Small intestine (tissue), 7 donors: ENCODE measurements around the gene CEL. TPM values are rescaled to one million over a fixed set of nuclear protein-coding genes. Genes with fewer than 3 reads are reported as not detected.

Source experiments
- DNase-seq, 2 donors: peaks; one replicate each; pipeline versions ENCODE4 v3.0.0 to v3.0.0-alpha.2; 2013
- FAIRE-seq: peaks from 2 replicates; lab custom pipeline; 2012; peaks lifted over from hg19 to GRCh38; lab: Jason Lieb, UNC
- H3K27ac ChIP-seq, 3 donors: one replicate each; pipeline ENCODE4 v1.5.1; 2013; ENCODE audit warnings: low read length in 2 of 3, mild to moderate bottlenecking in 2 of 3, control low read depth in 1 of 3, inconsistent platforms in 1 of 3, low read depth in 1 of 3, moderate library complexity in 1 of 3
- H3K27me3 ChIP-seq, 3 donors: one replicate each; pipeline ENCODE4 v1.6.1; 2013; ENCODE audit warnings: low read length in 3 of 3, inconsistent platforms in 1 of 3; ENCODE audit not compliant: control insufficient read depth in 3 of 3, insufficient read depth in 3 of 3
- H3K36me3 ChIP-seq, 3 donors: one replicate each; pipeline ENCODE4 v1.6.1; 2013; ENCODE audit warnings: low read length in 3 of 3, inconsistent platforms in 1 of 3, low read depth in 1 of 3, mild to moderate bottlenecking in 1 of 3, moderate library complexity in 1 of 3; ENCODE audit not compliant: control insufficient read depth in 3 of 3, insufficient read depth in 2 of 3
- H3K4me1 ChIP-seq, 3 donors: one replicate each; pipeline ENCODE4 v1.6.1; 2013; ENCODE audit warnings: low read length in 2 of 3, inconsistent platforms in 1 of 3, low read depth in 1 of 3, mild to moderate bottlenecking in 1 of 3, moderate library complexity in 1 of 3; ENCODE audit not compliant: control insufficient read depth in 3 of 3, insufficient read depth in 2 of 3
- H3K4me3 ChIP-seq, 3 donors: one replicate each; pipeline ENCODE4 v1.5.1; 2013; ENCODE audit warnings: low read length in 3 of 3, control low read depth in 1 of 3, inconsistent platforms in 1 of 3, low read depth in 1 of 3, mild to moderate bottlenecking in 1 of 3, moderate library complexity in 1 of 3
- H3K9me3 ChIP-seq, 2 donors: one replicate each; pipeline ENCODE4 v1.6.1; 2013; ENCODE audit warnings: low read depth in 1 of 2, low read length in 1 of 2; ENCODE audit not compliant: control insufficient read depth in 2 of 2, insufficient read depth in 1 of 2
- WGBS, 3 donors: extraction: QIAGEN DNeasy Blood & Tissue Kit; methylation state at CpG; one replicate each; pipeline ENCODE4 v1.1.7; 2013; 5-methylcytosine and 5-hydroxymethylcytosine counted together
- polyA plus RNA-seq, 4 donors: library from polyadenylated mRNA; stranded (reverse) in 3 of 4; unstranded in 1 of 4; fragments of 200-250 nt in 3 of 4; fragments of 120-200 nt in 1 of 4; gene quantifications; one replicate each; pipeline versions ENCODE4 v1.2.1 to v1.2.3, GENCODE V29; 2013
- donor health status: healthy with polysubstance abuse.
- donor health status: control.
- donor health status: control.
- donor health status: Bipolar disorder and iron deficiency.
- donor health status: healthy.

Gene CEL
- polyA plus RNA-seq, 4 donors, result 2.8 to 463 (median 5.3) TPM

DNA sequence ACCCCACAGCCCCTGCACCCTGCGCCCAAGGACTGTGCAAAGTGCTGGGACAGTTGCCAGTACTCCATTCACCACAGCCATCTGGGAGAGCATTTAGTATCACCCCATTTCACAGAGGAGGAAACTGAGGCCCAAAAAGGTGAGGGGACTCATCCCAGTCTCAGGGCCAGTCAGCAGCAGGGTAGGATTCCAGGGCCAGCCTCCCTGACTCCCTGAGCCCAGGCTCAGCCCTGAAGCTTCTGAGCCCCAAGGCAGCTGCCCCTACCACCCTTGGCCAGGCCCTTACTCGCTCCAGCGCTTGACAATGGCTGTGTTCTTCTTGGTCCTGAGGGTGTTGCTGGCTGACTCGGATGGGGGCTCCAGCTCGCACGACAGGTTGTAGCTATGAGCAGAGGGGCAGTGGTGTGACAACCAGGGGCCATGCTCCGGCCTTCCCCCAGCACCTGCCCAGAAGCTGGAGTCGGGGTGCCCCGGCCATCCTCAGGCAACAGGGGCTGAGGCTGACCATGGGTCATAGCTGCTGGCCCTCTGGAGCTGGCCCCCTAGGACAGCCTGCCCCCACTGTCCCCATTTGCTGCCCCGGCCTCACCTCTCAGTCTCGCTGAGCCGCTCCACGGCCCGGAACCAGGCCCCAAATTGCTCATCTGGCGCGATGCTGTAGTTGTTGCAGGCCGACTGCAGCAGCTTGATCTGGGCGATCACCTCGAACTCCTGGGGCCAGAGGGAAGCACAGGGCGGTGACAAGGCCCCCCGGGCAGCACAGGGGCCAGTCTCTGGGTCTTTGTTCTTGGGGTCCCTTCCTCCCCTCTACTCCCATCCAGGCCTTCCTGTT is 40.6 kb downstream of the CEL start:
- no peak overlapping the region for H3K4me3 ChIP-seq
- H3K4me1 ChIP-seq, result peaks cover 0 to 4% (median 3%) of the 10 kb centered on the region in 3 donors
- FAIRE-seq (no peak), DNase-seq (no peak)
- peaks cover 0 to 13% of the 10 kb centered on the region in 2 donors for H3K9me3 ChIP-seq
- no peak overlapping the region for H3K27ac ChIP-seq
- peaks cover 43 to 95% (median 52%) of the 10 kb centered on the region in 3 donors for H3K36me3 ChIP-seq
- 94 to 96% (median 96%) methylated on average over 20 to 21 of the region's 21 CpGs for WGBS, 3 donors
- no peaks in the 10 kb centered on the region for H3K27me3 ChIP-seq

DNA sequence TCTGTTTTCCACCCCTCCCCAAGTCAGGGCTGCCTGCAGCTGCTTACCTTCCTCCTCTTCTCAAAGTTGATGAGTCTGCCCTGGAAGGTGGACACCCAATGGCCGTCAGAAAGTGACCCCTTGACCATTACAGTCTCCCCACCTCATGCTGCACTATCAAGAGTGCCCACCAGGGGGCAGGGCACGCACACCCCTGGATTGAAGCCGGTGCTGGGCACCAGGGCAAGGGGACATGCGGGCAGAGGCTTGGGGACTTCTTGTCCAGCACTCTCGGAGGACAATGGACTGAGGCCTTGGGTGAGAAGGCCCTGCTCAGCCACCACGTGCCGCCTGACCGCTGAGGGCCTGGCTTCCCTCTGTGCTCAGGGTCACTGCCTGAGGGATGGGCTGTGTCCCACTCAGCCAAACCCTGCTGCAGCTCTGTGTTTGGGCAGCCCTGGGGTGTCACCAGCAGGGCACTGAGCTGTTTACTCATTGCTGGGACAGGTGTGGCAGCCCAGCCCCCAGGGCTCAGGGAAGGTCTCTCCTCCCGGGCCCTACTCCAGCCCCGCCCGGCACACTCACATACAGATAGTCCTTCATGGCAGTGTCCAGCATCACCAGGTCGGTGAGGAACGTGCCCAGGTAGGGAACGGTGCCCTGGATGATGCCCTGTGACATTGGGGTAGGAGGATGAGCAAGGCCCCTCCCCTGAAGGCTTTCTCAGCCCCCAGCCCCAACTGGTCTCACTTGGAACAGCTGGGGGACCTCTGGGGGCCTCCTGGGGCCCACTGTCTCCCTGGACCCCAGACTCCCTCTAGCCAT is 41.6 kb downstream of the CEL start:
- Histone ChIP-seq H3K36me3 (peaks cover 42 to 97% (median 61%) of the 10 kb centered on the region in 3 donors), H3K4me1 (peaks cover 0 to 4% (median 3%) of the 10 kb centered on the region in 3 donors), H3K9me3 (peaks cover 0 to 6% of the 10 kb centered on the region in 2 donors), H3K27me3 (no peaks in the 10 kb centered on the region), H3K4me3 (no peak overlapping the region), H3K27ac (peak overlapping the region in 2 of 3 donors; percentile 41 to 42)
- FAIRE-seq (no peak), DNase-seq (peak; percentile 62 to 69)
- WGBS, 3 donors, result 29 to 47% (median 47%) methylated on average over 14 of the region's 14 CpGs

DNA sequence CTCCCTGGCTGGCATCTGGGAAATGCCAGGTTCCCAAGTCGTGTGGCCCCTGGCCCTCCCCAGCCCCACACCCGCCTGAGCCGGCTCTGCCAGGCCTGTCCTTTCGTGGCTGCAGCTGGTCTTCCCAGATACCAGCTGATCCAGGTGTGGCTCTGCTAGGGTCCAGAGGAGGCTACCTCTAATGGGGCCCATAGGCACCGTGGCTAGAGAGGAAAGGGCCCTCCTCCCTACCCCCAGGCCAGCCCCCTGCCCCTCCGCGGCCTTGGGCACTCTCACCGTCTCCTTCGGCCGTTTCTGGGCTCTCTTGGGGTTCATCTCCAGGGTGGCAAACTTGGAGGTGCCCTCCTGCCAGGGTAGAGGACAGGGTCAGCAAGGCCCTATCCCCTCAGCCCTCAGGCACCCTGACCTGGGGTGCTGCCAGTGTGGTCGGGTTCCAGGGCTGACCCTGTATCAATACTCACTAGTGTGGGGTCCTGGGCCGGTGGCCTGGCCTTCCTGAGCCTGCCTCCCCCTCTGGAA is 42.3 kb downstream of the CEL start:
- Histone ChIP-seq H3K36me3 (peaks cover 38 to 97% (median 59%) of the 10 kb centered on the region in 3 donors), H3K4me3 (no peak overlapping the region), H3K4me1 (peaks cover 0 to 4% (median 0%) of the 10 kb centered on the region in 3 donors), H3K27ac (peak overlapping the region in 1 of 3 donors; percentile 42), H3K9me3 (no peaks in the 10 kb centered on the region), H3K27me3 (no peaks in the 10 kb centered on the region)
- 67 to 84% (median 80%) methylated on average over 11 to 12 of the region's 12 CpGs for WGBS, 3 donors
- FAIRE-seq (no peak), DNase-seq (no peak)

DNA sequence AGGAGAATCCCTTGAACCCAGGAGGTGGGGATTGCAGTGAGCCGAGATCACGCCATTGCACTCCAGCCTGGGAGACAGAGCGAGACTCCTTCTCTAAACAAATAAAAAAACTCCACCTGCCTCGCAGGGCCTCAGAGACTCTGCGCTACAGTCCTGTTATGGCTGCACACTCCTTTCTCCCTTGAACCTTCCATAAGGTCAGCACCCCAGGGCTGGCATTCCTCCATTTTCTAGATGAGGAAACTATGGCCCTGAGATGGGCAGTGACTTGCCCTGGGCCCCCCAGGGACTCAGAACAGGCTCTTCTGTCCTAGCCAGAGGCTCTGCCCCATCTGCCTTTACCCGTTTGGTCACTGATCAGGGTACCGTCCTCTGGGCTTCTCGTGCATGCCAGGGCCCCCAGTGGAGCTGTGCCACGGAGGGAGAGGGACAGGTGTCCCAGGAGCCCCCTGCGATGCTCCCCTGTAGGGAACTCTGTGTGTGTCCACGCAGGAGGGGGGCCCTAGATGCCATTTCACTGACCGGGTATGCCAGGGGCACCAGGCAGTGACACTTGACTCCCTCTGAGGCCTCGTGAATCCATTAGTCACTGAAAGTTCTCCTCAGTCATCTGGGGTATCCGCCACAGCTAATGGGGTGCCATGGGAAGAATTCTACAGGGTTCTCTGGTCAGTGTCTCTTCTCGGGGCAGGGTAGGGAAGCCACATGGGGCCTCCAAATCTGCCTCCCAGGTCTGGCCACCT is 43.1 kb downstream of the CEL start:
- no peak for DNase-seq
- 84 to 90% (median 86%) methylated on average over 15 of the region's 15 CpGs for WGBS, 3 donors

DNA sequence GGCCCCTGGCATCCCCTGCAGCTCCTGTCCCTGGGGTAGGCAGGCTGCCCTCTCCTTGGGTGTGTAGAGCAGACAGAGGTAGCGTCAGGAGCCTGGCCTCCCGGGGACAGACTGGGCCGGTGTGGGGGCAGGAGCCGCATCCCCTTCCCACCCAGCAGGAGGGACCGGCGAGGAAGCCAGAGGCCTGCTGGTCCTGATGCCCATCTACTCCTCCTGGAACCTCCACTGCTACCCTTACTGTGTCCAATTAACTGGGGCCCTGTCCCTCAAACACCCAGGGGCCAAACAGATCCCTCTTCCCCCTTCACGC is 43.6 kb downstream of the CEL start:
- no peak overlapping the region for H3K4me3 ChIP-seq
- H3K9me3 ChIP-seq, result no peaks in the 10 kb centered on the region
- no peak overlapping the region for H3K27ac ChIP-seq
- FAIRE-seq, result no peak
- WGBS, 3 donors, result 93 to 97% (median 95%) methylated on average over 6 to 7 of the region's 7 CpGs
- H3K36me3 ChIP-seq, result peaks cover 32 to 98% (median 49%) of the 10 kb centered on the region in 3 donors
- peaks cover 0 to 4% (median 0%) of the 10 kb centered on the region in 3 donors for H3K4me1 ChIP-seq
- no peak for DNase-seq
- H3K27me3 ChIP-seq, result no peaks in the 10 kb centered on the region

More for the DNA sequence above, 43.1 kb downstream of the CEL start:
- Histone ChIP-seq H3K27ac (no peak overlapping the region), H3K4me1 (peaks cover 0 to 4% (median 0%) of the 10 kb centered on the region in 3 donors), H3K4me3 (no peak overlapping the region), H3K36me3 (peaks cover 35 to 98% (median 53%) of the 10 kb centered on the region in 3 donors), H3K9me3 (no peaks in the 10 kb centered on the region), H3K27me3 (no peaks in the 10 kb centered on the region)
- no peak for FAIRE-seq

DNA sequence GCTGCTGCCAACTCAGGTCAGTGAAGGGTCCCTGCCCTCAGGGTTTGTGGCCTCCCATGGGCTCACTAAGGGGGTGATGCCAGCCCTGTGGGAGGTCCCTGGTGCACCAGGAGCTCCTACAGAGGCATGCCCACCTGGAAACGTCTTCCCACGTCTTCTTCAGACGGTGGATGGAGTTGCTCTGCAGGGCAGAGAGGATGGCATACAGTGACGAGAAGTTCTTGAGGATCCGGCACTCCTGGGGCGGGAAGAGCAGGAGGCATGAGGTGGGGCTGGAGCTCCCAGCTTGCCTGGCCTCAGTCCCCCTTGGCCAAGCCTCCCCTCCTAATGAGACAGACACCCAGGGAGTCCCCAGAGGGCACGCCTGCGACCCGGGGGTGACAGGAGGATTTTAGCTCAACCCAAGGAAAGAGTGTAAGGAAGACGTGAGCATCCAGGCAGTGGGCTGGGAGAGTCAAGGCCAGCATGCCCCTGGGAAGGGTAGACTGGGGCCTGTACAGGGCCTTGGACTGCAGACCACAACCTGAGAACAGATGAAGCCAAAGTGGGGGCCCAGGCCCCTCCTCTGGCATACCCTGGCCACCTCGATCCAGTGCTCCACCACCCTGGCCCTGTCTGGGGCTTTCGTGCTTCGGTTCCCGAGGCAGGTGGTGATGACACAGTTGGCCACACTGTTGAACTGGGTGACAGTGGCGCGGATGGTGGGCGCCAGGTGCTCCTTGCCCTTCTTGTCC is 44.9 kb downstream of the CEL start:
- Histone ChIP-seq H3K9me3 (no peaks in the 10 kb centered on the region), H3K27me3 (no peaks in the 10 kb centered on the region), H3K4me1 (peaks cover 0 to 4% (median 0%) of the 10 kb centered on the region in 3 donors), H3K36me3 (peaks cover 28 to 98% (median 39%) of the 10 kb centered on the region in 3 donors), H3K27ac (no peak overlapping the region), H3K4me3 (no peak overlapping the region)
- 93 to 95% (median 93%) methylated on average over 17 of the region's 17 CpGs for WGBS, 3 donors
- FAIRE-seq, result no peak
- DNase-seq, result no peak

DNA sequence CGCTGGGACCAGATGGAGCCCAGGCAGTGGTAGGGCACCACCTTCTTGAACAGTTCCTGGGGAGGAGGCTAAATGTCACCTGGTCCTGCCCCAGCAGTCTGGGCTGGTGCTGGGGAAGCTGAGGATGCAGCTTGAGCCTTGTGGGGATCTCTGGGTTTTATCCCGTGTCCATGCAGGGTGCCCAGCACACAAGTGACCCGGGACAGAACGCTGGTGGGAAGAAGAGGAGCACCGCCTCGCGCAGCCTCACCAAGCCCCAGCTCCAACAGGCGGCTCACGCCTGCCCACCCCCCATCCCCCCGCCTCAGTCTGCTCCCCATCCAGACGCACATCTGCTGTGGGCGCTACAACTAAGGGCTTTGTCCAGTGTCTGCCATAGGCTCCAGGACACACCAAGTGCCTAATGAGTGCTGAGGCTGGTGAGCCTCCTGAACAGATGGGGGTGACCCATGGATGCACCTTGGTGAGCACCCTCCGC is 45.5 kb downstream of the CEL start:
- no peak overlapping the region for H3K4me3 ChIP-seq
- peaks cover 23 to 98% (median 35%) of the 10 kb centered on the region in 3 donors for H3K36me3 ChIP-seq
- 88 to 95% (median 90%) methylated on average over 13 of the region's 13 CpGs for WGBS, 3 donors
- no peak overlapping the region for H3K27ac ChIP-seq
- FAIRE-seq (no peak), DNase-seq (no peak)
- peaks cover 0 to 8% (median 0%) of the 10 kb centered on the region in 3 donors for H3K4me1 ChIP-seq
- no peaks in the 10 kb centered on the region for H3K27me3 ChIP-seq
- H3K9me3 ChIP-seq, result no peaks in the 10 kb centered on the region
